T-helper 2 cell (primary cell): ENCODE measurements around the gene ADGRE1.
"Not testable (repeated sequence)": the region's sequence is repeated elsewhere in the genome, so short reads cannot be mapped to it uniquely, and the experiment has no call there.

Experiments
- DNase-seq, 5 experiments: peaks; one replicate each; pipeline versions ENCODE4 v3.0.0 to v3.0.0-alpha.2; 2012 to 2022
- total RNA-seq, 2 donors: gene quantifications; one replicate each; lab custom pipeline; 2026; lab: John Stamatoyannopoulos, UW

Gene ADGRE1
- 3.1 to 11.3 reads per million in 2 donors for total RNA-seq

GRCh38 chr19:6887316-6887715 lies at the start of gene ADGRE1:
TSS of gene ADGRE1 (plus strand) at chr19:6887579. CDS start at chr19:6887609, 30 bp downstream.
- peak in 1 of 5 experiments; percentile 7 for DNase-seq

- DNase-seq, result no peak
Measured at GRCh38 chr19:6838062-6838655, 49.2 kb upstream of the ADGRE1 start.

- no peak for DNase-seq
Measured at GRCh38 chr19:6842871-6843607, 44.3 kb upstream of the ADGRE1 start.

- DNase-seq, result no peak
Measured at GRCh38 chr19:6847828-6848200, 39.6 kb upstream of the ADGRE1 start.

- no peak for DNase-seq
Measured at GRCh38 chr19:6848986-6849385, 38.4 kb upstream of the ADGRE1 start.

- no peak for DNase-seq
Measured at GRCh38 chr19:6849876-6850275, 37.5 kb upstream of the ADGRE1 start.

GRCh38 chr19:6851359-6851758 lies 36.0 kb upstream of the ADGRE1 start:
- DNase-seq, result no peak

GRCh38 chr19:6852001-6852400 lies 35.4 kb upstream of the ADGRE1 start:
- no peak for DNase-seq

- no peak for DNase-seq
Measured at GRCh38 chr19:6853868-6854267, 33.5 kb upstream of the ADGRE1 start.

GRCh38 chr19:6854758-6855157 lies 32.6 kb upstream of the ADGRE1 start:
- DNase-seq, result no peak

GRCh38 chr19:6856749-6857372 lies 30.5 kb upstream of the ADGRE1 start:
- no peak for DNase-seq

- DNase-seq, result no peak
Measured at GRCh38 chr19:6861683-6862286, 25.6 kb upstream of the ADGRE1 start.

GRCh38 chr19:6862673-6863078 lies 24.7 kb upstream of the ADGRE1 start:
- DNase-seq, result peak; percentile 61 to 92 (median 89)

- DNase-seq, result no peak
Measured at GRCh38 chr19:6864325-6864940, 22.9 kb upstream of the ADGRE1 start.

- no peak for DNase-seq
Measured at GRCh38 chr19:6865849-6866248, 21.5 kb upstream of the ADGRE1 start.

GRCh38 chr19:6866741-6867151 lies 20.6 kb upstream of the ADGRE1 start:
- no peak for DNase-seq

- DNase-seq, result no peak
Measured at GRCh38 chr19:6868351-6868750, 19.0 kb upstream of the ADGRE1 start.

- DNase-seq, result not testable (repeated sequence)
Measured at GRCh38 chr19:6869151-6869882, 18.1 kb upstream of the ADGRE1 start.

GRCh38 chr19:6873708-6874431 lies 13.5 kb upstream of the ADGRE1 start:
- DNase-seq, result no peak

- DNase-seq, result no peak
Measured at GRCh38 chr19:6875218-6875617, 12.2 kb upstream of the ADGRE1 start.

GRCh38 chr19:6876748-6877147 lies 10.6 kb upstream of the ADGRE1 start:
- DNase-seq, result no peak

GRCh38 chr19:6877766-6878165 lies 9.6 kb upstream of the ADGRE1 start:
- DNase-seq, result no peak
